ENCODE results near the gene PSAPL1. TPM values are rescaled to one million over a fixed set of nuclear protein-coding genes. Genes with fewer than 3 reads are reported as not detected.

Gene PSAPL1
- total RNA-seq, 1 donor: not detected

- DNase-seq (ENCODE audit: low read depth): no peak
- H3K4me3 ChIP-seq (ENCODE audit: low read depth, low read length): no peak overlapping the region
- TF ChIP-seq CTCF (IDR thresholded peaks at IDR 0.05; ENCODE audit: insufficient read depth, low read length): no peak
Observed at GRCh38 chr4:7442574-7443162, 7.9 kb upstream of the PSAPL1 start.

- no peak for TF ChIP-seq CTCF (IDR thresholded peaks at IDR 0.05; ENCODE audit: insufficient read depth, low read length)
- no peak overlapping the region for H3K4me3 ChIP-seq (ENCODE audit: low read depth, low read length)
- DNase-seq (ENCODE audit: low read depth): no peak
Observed at GRCh38 chr4:7441201-7441600, 6.5 kb upstream of the PSAPL1 start.

- no peak for DNase-seq (ENCODE audit: low read depth)
- H3K4me3 ChIP-seq (ENCODE audit: low read depth, low read length): no peak overlapping the region
- no peak for TF ChIP-seq CTCF (IDR thresholded peaks at IDR 0.05; ENCODE audit: insufficient read depth, low read length)
Observed at GRCh38 chr4:7439699-7440098, 5.0 kb upstream of the PSAPL1 start.

GRCh38 chr4:7436256-7436655 is 1.5 kb upstream of the PSAPL1 start:
- no peak for DNase-seq (ENCODE audit: low read depth)
- no peak for TF ChIP-seq CTCF (IDR thresholded peaks at IDR 0.05; ENCODE audit: insufficient read depth, low read length)
- no peak overlapping the region for H3K4me3 ChIP-seq (ENCODE audit: low read depth, low read length)

- no peak overlapping the region for H3K4me3 ChIP-seq (ENCODE audit: low read depth, low read length)
- TF ChIP-seq CTCF (IDR thresholded peaks at IDR 0.05; ENCODE audit: insufficient read depth, low read length): no peak
- DNase-seq (ENCODE audit: low read depth): no peak
Observed at GRCh38 chr4:7435471-7436061, 836 bp upstream of the PSAPL1 start.

GRCh38 chr4:7434141-7434765 is 477 bp downstream of the PSAPL1 start:
- H3K4me3 ChIP-seq (ENCODE audit: low read depth, low read length): no peak overlapping the region
- TF ChIP-seq CTCF (IDR thresholded peaks at IDR 0.05; ENCODE audit: insufficient read depth, low read length): no peak
- no peak for DNase-seq (ENCODE audit: low read depth)
